AG10803 (cell line): ENCODE data around the gene ATG3.

Experiments
- DNase-seq: peaks from one replicate; pipeline ENCODE4 v3.0.0; 2010; ENCODE audit warnings: low read depth
- H3K4me3 ChIP-seq: 2 replicates; pipeline ENCODE4 v1.5.1; 2011; ENCODE audit warnings: mild to moderate bottlenecking, low read length, control low read depth
- TF ChIP-seq, protein P1 (sequence below): conservative IDR thresholded peaks from 2 replicates; pipeline ENCODE4 v1.5.1; 2011; ENCODE audit warnings: mild to moderate bottlenecking, low read length, control low read depth, inconsistent platforms

ATG3 gene

DNA sequence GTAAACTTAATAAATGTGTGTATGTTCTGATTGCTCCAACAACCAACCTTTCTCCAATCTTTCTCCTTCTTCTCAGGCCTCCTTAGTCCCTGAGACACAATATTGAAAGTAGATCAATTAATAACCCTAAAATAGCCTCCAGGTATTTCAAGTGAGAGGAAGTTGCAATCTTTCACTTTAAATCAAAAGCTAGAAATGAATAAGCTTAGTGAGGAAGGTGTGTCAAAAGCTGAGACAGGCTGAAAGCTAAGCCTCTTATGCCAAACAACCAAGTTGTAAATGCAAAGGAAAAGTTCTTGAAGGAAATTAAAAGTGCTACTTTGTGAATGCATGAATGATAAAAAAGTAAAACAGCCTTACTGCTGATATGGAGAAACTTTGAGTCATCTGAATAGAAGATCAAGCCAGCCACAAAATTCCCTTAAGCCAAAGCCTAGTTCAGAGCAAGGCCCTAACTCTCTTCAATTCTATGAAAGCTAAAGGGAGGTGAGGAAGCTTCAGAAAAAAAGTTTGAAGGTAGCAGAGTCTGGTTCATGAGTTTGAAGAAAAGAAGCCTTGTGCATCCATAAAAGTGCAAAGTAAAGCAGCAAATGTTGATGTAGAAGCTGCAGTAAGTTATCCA is 40.6 kb upstream of the ATG3 start:
- TF ChIP-seq, protein P1, sequence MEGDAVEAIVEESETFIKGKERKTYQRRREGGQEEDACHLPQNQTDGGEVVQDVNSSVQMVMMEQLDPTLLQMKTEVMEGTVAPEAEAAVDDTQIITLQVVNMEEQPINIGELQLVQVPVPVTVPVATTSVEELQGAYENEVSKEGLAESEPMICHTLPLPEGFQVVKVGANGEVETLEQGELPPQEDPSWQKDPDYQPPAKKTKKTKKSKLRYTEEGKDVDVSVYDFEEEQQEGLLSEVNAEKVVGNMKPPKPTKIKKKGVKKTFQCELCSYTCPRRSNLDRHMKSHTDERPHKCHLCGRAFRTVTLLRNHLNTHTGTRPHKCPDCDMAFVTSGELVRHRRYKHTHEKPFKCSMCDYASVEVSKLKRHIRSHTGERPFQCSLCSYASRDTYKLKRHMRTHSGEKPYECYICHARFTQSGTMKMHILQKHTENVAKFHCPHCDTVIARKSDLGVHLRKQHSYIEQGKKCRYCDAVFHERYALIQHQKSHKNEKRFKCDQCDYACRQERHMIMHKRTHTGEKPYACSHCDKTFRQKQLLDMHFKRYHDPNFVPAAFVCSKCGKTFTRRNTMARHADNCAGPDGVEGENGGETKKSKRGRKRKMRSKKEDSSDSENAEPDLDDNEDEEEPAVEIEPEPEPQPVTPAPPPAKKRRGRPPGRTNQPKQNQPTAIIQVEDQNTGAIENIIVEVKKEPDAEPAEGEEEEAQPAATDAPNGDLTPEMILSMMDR: no peak
- no peak overlapping the region for H3K4me3 ChIP-seq
- DNase-seq: no peak

DNA sequence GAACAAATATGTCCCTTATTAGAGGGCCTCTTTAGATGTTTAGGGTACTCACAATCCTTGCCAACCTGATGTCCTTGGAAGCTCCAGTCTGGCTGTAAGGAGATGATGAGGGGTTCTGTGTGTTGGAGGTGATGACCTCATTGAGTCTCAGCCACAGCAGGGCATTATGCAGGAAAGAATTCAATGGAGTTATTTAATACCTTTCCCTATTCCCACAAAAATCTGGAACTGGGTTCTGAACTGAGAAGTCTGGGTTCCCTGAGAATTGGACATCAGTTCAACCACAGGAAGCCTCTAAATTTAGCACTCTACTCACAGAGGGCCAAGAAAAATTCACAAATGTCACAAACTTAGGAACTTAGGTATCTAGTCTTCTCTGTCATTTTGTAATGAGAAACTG is 37.0 kb upstream of the ATG3 start:
- H3K4me3 ChIP-seq: no peak overlapping the region
- TF ChIP-seq, protein P1: no peak
- peak; percentile 64 for DNase-seq

DNA sequence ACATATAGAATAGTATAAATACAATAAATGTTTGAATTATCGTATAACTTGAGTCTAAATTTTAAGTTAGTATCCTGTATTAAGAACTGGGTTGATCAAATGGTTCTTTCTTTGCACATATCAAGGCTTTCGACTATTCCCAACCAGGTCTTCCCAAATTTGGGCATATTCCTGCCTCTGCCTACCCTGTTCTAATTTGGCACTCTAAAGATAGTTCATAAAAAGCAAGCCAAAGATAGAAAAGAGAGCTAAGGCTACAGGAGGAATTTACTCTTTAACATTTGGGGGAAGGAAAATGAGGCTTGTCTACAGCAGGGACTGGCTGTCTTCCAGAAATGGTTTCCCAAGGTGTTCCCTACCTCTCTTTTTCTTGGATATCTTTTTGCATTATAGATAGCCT is 36.2 kb upstream of the ATG3 start:
- no peak for DNase-seq
- TF ChIP-seq, protein P1: no peak
- no peak overlapping the region for H3K4me3 ChIP-seq

DNA sequence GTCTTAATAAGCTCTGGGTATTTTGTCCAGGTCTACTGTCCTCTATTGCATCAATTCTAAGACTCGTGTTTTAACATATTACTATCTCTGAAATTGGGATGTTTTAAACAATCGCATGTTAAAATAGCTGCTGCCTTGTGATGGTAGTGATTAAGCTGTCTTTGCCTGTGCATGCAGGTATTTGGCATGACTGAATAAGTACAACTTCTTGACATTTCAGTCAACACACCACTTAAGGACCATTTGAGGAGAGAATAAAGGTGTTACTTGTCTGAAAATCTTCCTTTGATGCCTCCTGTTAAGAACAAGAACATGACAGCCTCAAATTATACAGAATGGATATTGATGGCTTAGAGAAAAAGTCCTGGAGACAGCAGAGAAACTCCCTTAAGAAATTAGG is 33.1 kb upstream of the ATG3 start:
- TF ChIP-seq, protein P1: no peak
- no peak for DNase-seq
- no peak overlapping the region for H3K4me3 ChIP-seq

DNA sequence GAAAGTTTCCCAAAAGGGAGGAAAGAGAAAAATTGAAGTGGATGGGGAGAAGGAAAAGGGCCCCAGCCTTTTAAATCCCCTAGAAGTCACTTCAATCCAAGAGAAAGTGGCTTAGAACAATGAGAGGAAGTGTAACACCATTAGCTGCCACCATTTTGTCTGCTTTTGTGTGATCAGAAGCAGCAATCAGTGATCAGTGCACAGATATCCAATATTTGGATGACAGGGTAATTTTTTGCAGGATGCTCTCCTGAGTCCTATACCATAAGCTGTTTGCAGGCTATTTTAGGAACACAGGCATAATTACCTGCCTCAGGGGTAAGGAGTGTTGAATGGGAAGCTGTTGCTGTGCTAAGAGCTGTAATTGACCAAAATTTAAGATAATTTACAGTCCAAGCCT is 31.5 kb upstream of the ATG3 start:
- TF ChIP-seq, protein P1: no peak
- DNase-seq: no peak
- H3K4me3 ChIP-seq: no peak overlapping the region

DNA sequence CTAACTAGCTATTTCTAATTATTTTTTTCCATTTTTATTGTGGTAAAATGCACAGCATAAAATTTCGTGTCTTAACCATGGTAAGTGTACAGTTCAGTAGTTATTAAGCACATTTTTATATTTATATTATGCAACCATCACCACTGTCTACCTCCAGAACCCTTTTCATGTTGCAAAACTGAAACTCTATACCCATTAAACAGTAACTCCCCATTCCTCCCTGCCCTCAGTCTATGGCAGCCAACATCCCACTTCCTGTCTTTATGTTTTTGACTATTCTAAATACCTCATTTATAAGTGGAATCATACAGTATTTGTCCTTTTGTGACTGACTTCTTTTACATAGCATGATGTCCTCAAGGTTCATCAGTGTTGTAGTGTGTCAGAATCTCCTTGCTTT is 25.6 kb upstream of the ATG3 start:
- TF ChIP-seq, protein P1: no peak
- DNase-seq: no peak

DNA sequence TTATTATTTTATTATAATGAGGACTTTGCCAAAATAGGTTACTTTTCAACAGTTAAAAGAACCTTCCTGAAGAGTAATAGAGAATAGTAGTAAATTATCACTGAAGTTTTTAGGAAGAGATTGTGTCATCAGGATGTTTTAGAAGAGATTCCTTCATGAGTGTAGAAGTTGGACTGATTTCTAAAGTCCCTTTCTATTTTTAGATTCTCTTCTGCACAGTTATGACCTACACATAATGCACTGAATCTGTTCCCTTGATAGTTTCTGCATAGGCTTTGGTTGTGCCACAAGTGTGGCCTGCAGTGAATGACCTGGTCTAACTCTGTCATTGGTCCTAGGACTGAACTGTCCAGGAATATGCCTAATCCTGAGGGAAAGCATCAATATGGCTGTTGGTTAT is 24.0 kb upstream of the ATG3 start:
- no peak overlapping the region for H3K4me3 ChIP-seq
- TF ChIP-seq, protein P1: no peak
- no peak for DNase-seq

More for the DNA sequence above, 25.6 kb upstream of the ATG3 start:
- H3K4me3 ChIP-seq: no peak overlapping the region
